WTC11 (cell line): ENCODE results near the gene IL2RA. TPM values are rescaled to one million over a fixed set of nuclear protein-coding genes. Genes with fewer than 3 reads are reported as not detected.

Experiments
- ATAC-seq: fragments of 200-7000 bp; cut with Tn5 transposase; 2 replicates; pipeline ENCODE4 v1.10.0; 2021; ENCODE audit warnings: mild to moderate bottlenecking, moderate library complexity
- CTCF ChIA-PET: fragments of 300-600 bp; sonication (Branson Sonifier 250); formaldehyde crosslinking; loops from one replicate; lab custom pipeline; 2021; ENCODE audit warnings: antibody characterized with exemption; lab: Charles Lee
- POLR2A ChIA-PET: fragments of 350-600 bp; sonication (Branson Sonifier 250); formaldehyde crosslinking; loops from one replicate; lab custom pipeline; 2021; ENCODE audit warnings: antibody characterized with exemption; lab: Charles Lee
- DNase-seq: peaks from one replicate; pipeline ENCODE4 v3.0.0; 2021; ENCODE audit warnings: low spot score
- H3K27ac Mint-ChIP-seq: 2 replicates; pipeline ENCODE4 v1.8.0; 2021; ENCODE audit warnings: mixed read lengths
- H3K27me3 Mint-ChIP-seq: 2 replicates; pipeline ENCODE4 v1.8.0; 2021; ENCODE audit warnings: low read depth, mild to moderate bottlenecking, moderate library complexity, mixed read lengths
- H3K36me3 Mint-ChIP-seq: 2 replicates; pipeline ENCODE4 v1.8.0; 2021; ENCODE audit warnings: mixed read lengths
- H3K4me1 Mint-ChIP-seq: 2 replicates; pipeline ENCODE4 v1.8.0; 2022; ENCODE audit warnings: mixed read lengths
- H3K4me3 Mint-ChIP-seq: 2 replicates; pipeline ENCODE4 v1.8.0; 2021; ENCODE audit warnings: mild to moderate bottlenecking, moderate library complexity, mixed read lengths
- H3K9me3 Mint-ChIP-seq: 2 replicates; pipeline ENCODE4 v1.8.0; 2021; ENCODE audit warnings: mixed read lengths
- HMGA2 ChIP-seq: fragments of 250-450 bp; sonication (Bioruptor Pico); IDR thresholded peaks from 2 replicates; pipeline ENCODE4 v1.4.0; 2021; ENCODE audit warnings: mild to moderate bottlenecking, moderate library complexity
- JUN ChIP-seq: sonication (generic); formaldehyde crosslinking; IDR thresholded peaks from 2 replicates; pipeline ENCODE4 v1.8.0; 2023; ENCODE audit warnings: mild to moderate bottlenecking, missing genetic modification reagents
- NFE2L1 ChIP-seq: sonication (generic); formaldehyde crosslinking; IDR thresholded peaks from 2 replicates; pipeline ENCODE4 v1.8.1; 2023; ENCODE audit warnings: missing genetic modification reagents
- NR2C2 ChIP-seq: sonication (generic); formaldehyde crosslinking; IDR thresholded peaks from 2 replicates; pipeline ENCODE4 v1.8.0; 2022; ENCODE audit warnings: mild to moderate bottlenecking, missing genetic modification reagents
- TEAD4 ChIP-seq: sonication (generic); formaldehyde crosslinking; IDR thresholded peaks from 2 replicates; pipeline ENCODE4 v1.8.0; 2022; ENCODE audit warnings: mild to moderate bottlenecking, missing genetic modification reagents
- ZNF219 ChIP-seq: sonication (generic); formaldehyde crosslinking; IDR thresholded peaks from 2 replicates; pipeline ENCODE4 v1.8.0; 2023; ENCODE audit warnings: missing genetic modification reagents, mild to moderate bottlenecking, borderline replicate concordance
- ZNF317 ChIP-seq: sonication (generic); formaldehyde crosslinking; IDR thresholded peaks from 2 replicates; pipeline ENCODE4 v1.8.1; 2023; ENCODE audit warnings: low read depth, mild to moderate bottlenecking, moderate library complexity, missing genetic modification reagents, borderline replicate concordance
- ZNF396 ChIP-seq: fragments of 250-450 bp; sonication (Bioruptor Pico); IDR thresholded peaks from 2 replicates; pipeline ENCODE4 v1.8.0; 2021; ENCODE audit warnings: mild to moderate bottlenecking, moderate library complexity, borderline replicate concordance
- total RNA-seq: library from RNA; stranded (reverse); gene quantifications from 3 replicates; pipeline ENCODE4 v1.2.3, GENCODE V29; 2021
- TF ChIP-seq, protein P1 (sequence below): fragments of 250-450 bp; sonication (Bioruptor Pico); IDR thresholded peaks from 2 replicates; pipeline ENCODE4 v2.1.2; 2022; ENCODE audit warnings: mild to moderate bottlenecking, moderate library complexity
- TF ChIP-seq, protein P2 (sequence below): sonication (generic); formaldehyde crosslinking; IDR thresholded peaks from 2 replicates; pipeline ENCODE4 v1.8.0; 2022; ENCODE audit warnings: missing genetic modification reagents
- TF ChIP-seq, protein P3 (sequence below): sonication (generic); formaldehyde crosslinking; IDR thresholded peaks from 2 replicates; pipeline ENCODE4 v1.8.1; 2022; ENCODE audit warnings: mild to moderate bottlenecking, missing genetic modification reagents, moderate library complexity, borderline replicate concordance
- TF ChIP-seq, protein P4 (sequence below): sonication (generic); formaldehyde crosslinking; IDR thresholded peaks from 2 replicates; pipeline ENCODE4 v1.8.1; 2023; ENCODE audit warnings: mild to moderate bottlenecking, moderate library complexity, missing genetic modification reagents
- TF ChIP-seq, protein P5 (sequence below): sonication (generic); formaldehyde crosslinking; IDR thresholded peaks from 2 replicates; pipeline ENCODE4 v1.8.1; 2022; ENCODE audit warnings: low read depth, mild to moderate bottlenecking, moderate library complexity, missing genetic modification reagents, borderline replicate concordance
- TF ChIP-seq, protein P6 (sequence below): sonication (generic); formaldehyde crosslinking; IDR thresholded peaks from 2 replicates; pipeline ENCODE4 v1.8.0; 2022; ENCODE audit warnings: mild to moderate bottlenecking, missing genetic modification reagents
- TF ChIP-seq, protein P7 (sequence below): fragments of 250-450 bp; sonication (Bioruptor Pico); IDR thresholded peaks from 2 replicates; pipeline ENCODE4 v1.8.0; 2021; ENCODE audit warnings: mild to moderate bottlenecking
- TF ChIP-seq, protein P8 (sequence below): fragments of 250-450 bp; sonication (Bioruptor Pico); IDR thresholded peaks from 2 replicates; pipeline ENCODE4 v1.9.0; 2021; ENCODE audit warnings: mild to moderate bottlenecking, borderline replicate concordance

Gene IL2RA
- total RNA-seq, 1 experiment from 2014 or later = 0.31 TPM

DNA sequence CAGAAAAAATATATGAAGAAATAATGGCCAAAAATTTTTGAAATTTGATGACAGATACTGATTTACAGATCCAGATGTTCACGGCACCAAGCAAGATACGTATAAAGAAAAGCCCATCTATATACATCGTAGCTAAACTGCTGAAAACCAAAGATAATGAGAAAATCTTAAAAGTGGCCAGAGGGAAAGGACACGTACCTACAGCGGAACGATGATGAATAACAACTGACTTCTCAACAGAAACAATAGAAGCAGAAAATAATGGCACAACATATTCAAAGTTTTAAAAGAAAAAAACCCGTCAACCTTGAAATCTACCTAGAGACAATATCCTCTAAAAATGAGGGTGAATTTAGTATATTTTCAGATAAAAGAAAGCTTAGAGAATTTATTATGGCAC lies 31.9 kb downstream of the IL2RA start:
- Mint-ChIP-seq H3K4me1 (no peaks in the 10 kb centered on the region), H3K27me3 (no peaks in the 10 kb centered on the region), H3K4me3 (no peak overlapping the region), H3K9me3 (peaks cover 15% of the 10 kb centered on the region), H3K36me3 (peaks cover 12% of the 10 kb centered on the region), H3K27ac (no peak overlapping the region)
- POLR2A ChIA-PET = no interaction called here
- ATAC-seq (no peak), DNase-seq (no peak)
- TF ChIP-seq ZNF219 (CRISPR knock-in tag) = no peak
- TF ChIP-seq NFE2L1 (CRISPR knock-in tag) = no peak
- peak; percentile 93 for TF ChIP-seq ZNF317 (CRISPR knock-in tag)
- no peak for TF ChIP-seq JUN (CRISPR knock-in tag)
- TF ChIP-seq, protein P1, sequence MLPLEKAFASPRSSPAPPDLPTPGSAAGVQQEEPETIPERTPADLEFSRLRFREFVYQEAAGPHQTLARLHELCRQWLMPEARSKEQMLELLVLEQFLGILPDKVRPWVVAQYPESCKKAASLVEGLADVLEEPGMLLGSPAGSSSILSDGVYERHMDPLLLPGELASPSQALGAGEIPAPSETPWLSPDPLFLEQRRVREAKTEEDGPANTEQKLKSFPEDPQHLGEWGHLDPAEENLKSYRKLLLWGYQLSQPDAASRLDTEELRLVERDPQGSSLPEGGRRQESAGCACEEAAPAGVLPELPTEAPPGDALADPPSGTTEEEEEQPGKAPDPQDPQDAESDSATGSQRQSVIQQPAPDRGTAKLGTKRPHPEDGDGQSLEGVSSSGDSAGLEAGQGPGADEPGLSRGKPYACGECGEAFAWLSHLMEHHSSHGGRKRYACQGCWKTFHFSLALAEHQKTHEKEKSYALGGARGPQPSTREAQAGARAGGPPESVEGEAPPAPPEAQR (CRISPR knock-in tag) = no peak
- TF ChIP-seq, all 79 proteins: peak for 1
- CTCF ChIA-PET = interaction anchor here (1.1 kb wide), 1 partner anchor 56 kb away, joined by 3 read pairs; no protein-coding TSS in a partner anchor

DNA sequence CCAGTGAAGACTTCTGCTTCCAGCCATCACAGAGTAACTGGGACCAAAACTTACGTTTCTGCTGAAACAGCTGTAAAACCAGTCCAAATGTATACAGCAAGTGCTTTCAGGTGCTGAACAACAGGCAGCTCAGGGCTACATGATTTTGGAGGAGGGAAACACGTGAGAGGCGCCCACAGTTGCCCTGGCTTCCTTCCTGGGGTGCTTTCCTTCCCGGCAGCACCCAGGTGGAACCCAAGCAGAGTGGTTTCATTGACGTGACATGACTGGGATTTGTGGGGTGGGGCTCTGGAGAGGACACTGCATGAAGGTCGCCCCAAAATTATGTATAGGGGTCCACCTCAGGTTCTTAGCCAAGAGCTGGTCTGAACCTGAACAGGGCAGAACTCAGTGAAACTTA lies 34.2 kb downstream of the IL2RA start:
- DNase-seq (no peak), ATAC-seq (no peak)
- H3K27ac Mint-ChIP-seq = no peak overlapping the region
- no peak for TF ChIP-seq JUN (CRISPR knock-in tag)
- TF ChIP-seq, protein P2, sequence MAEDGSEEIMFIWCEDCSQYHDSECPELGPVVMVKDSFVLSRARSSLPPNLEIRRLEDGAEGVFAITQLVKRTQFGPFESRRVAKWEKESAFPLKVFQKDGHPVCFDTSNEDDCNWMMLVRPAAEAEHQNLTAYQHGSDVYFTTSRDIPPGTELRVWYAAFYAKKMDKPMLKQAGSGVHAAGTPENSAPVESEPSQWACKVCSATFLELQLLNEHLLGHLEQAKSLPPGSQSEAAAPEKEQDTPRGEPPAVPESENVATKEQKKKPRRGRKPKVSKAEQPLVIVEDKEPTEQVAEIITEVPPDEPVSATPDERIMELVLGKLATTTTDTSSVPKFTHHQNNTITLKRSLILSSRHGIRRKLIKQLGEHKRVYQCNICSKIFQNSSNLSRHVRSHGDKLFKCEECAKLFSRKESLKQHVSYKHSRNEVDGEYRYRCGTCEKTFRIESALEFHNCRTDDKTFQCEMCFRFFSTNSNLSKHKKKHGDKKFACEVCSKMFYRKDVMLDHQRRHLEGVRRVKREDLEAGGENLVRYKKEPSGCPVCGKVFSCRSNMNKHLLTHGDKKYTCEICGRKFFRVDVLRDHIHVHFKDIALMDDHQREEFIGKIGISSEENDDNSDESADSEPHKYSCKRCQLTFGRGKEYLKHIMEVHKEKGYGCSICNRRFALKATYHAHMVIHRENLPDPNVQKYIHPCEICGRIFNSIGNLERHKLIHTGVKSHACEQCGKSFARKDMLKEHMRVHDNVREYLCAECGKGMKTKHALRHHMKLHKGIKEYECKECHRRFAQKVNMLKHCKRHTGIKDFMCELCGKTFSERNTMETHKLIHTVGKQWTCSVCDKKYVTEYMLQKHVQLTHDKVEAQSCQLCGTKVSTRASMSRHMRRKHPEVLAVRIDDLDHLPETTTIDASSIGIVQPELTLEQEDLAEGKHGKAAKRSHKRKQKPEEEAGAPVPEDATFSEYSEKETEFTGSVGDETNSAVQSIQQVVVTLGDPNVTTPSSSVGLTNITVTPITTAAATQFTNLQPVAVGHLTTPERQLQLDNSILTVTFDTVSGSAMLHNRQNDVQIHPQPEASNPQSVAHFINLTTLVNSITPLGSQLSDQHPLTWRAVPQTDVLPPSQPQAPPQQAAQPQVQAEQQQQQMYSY = no peak
- TF ChIP-seq HMGA2 (CRISPR knock-in tag) = no peak
- no peak for TF ChIP-seq ZNF396 (CRISPR knock-in tag)
- TF ChIP-seq, protein P3, sequence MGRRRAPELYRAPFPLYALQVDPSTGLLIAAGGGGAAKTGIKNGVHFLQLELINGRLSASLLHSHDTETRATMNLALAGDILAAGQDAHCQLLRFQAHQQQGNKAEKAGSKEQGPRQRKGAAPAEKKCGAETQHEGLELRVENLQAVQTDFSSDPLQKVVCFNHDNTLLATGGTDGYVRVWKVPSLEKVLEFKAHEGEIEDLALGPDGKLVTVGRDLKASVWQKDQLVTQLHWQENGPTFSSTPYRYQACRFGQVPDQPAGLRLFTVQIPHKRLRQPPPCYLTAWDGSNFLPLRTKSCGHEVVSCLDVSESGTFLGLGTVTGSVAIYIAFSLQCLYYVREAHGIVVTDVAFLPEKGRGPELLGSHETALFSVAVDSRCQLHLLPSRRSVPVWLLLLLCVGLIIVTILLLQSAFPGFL = no peak
- TF ChIP-seq, protein P4, sequence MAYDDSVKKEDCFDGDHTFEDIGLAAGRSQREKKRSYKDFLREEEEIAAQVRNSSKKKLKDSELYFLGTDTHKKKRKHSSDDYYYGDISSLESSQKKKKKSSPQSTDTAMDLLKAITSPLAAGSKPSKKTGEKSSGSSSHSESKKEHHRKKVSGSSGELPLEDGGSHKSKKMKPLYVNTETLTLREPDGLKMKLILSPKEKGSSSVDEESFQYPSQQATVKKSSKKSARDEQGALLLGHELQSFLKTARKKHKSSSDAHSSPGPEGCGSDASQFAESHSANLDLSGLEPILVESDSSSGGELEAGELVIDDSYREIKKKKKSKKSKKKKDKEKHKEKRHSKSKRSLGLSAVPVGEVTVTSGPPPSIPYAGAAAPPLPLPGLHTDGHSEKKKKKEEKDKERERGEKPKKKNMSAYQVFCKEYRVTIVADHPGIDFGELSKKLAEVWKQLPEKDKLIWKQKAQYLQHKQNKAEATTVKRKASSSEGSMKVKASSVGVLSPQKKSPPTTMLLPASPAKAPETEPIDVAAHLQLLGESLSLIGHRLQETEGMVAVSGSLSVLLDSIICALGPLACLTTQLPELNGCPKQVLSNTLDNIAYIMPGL = no peak
- TF ChIP-seq TEAD4 (CRISPR knock-in tag) = no peak
- TF ChIP-seq, protein P5, sequence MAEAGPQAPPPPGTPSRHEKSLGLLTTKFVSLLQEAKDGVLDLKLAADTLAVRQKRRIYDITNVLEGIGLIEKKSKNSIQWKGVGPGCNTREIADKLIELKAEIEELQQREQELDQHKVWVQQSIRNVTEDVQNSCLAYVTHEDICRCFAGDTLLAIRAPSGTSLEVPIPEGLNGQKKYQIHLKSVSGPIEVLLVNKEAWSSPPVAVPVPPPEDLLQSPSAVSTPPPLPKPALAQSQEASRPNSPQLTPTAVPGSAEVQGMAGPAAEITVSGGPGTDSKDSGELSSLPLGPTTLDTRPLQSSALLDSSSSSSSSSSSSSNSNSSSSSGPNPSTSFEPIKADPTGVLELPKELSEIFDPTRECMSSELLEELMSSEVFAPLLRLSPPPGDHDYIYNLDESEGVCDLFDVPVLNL (CRISPR knock-in tag) = no peak
- TF ChIP-seq, protein P6, sequence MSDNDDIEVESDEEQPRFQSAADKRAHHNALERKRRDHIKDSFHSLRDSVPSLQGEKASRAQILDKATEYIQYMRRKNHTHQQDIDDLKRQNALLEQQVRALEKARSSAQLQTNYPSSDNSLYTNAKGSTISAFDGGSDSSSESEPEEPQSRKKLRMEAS = no peak
- TF ChIP-seq, protein P7, sequence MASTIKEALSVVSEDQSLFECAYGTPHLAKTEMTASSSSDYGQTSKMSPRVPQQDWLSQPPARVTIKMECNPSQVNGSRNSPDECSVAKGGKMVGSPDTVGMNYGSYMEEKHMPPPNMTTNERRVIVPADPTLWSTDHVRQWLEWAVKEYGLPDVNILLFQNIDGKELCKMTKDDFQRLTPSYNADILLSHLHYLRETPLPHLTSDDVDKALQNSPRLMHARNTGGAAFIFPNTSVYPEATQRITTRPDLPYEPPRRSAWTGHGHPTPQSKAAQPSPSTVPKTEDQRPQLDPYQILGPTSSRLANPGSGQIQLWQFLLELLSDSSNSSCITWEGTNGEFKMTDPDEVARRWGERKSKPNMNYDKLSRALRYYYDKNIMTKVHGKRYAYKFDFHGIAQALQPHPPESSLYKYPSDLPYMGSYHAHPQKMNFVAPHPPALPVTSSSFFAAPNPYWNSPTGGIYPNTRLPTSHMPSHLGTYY (CRISPR knock-in tag) = no peak
- no peak for TF ChIP-seq NR2C2 (CRISPR knock-in tag)
- TF ChIP-seq, protein P8, sequence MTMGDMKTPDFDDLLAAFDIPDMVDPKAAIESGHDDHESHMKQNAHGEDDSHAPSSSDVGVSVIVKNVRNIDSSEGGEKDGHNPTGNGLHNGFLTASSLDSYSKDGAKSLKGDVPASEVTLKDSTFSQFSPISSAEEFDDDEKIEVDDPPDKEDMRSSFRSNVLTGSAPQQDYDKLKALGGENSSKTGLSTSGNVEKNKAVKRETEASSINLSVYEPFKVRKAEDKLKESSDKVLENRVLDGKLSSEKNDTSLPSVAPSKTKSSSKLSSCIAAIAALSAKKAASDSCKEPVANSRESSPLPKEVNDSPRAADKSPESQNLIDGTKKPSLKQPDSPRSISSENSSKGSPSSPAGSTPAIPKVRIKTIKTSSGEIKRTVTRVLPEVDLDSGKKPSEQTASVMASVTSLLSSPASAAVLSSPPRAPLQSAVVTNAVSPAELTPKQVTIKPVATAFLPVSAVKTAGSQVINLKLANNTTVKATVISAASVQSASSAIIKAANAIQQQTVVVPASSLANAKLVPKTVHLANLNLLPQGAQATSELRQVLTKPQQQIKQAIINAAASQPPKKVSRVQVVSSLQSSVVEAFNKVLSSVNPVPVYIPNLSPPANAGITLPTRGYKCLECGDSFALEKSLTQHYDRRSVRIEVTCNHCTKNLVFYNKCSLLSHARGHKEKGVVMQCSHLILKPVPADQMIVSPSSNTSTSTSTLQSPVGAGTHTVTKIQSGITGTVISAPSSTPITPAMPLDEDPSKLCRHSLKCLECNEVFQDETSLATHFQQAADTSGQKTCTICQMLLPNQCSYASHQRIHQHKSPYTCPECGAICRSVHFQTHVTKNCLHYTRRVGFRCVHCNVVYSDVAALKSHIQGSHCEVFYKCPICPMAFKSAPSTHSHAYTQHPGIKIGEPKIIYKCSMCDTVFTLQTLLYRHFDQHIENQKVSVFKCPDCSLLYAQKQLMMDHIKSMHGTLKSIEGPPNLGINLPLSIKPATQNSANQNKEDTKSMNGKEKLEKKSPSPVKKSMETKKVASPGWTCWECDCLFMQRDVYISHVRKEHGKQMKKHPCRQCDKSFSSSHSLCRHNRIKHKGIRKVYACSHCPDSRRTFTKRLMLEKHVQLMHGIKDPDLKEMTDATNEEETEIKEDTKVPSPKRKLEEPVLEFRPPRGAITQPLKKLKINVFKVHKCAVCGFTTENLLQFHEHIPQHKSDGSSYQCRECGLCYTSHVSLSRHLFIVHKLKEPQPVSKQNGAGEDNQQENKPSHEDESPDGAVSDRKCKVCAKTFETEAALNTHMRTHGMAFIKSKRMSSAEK (CRISPR knock-in tag) = no peak
- H3K27me3 Mint-ChIP-seq = no peaks in the 10 kb centered on the region; the same call in 1 of the 2 replicates
- H3K9me3 Mint-ChIP-seq = peaks cover 15% of the 10 kb centered on the region
- H3K4me1 Mint-ChIP-seq = no peaks in the 10 kb centered on the region
- H3K4me3 Mint-ChIP-seq = no peak overlapping the region
- peaks cover 12% of the 10 kb centered on the region for H3K36me3 Mint-ChIP-seq
- CTCF ChIA-PET = interaction anchor here (1.2 kb wide), 1 partner anchor 14 kb away, joined by 4 read pairs; no protein-coding TSS in a partner anchor
- POLR2A ChIA-PET = no interaction called here
